Ovary (tissue), 9 donors: ENCODE data around the gene DRC7. TPM values are rescaled to one million over a fixed set of nuclear protein-coding genes. Genes with fewer than 3 reads are reported as not detected.
A peak's percentile ranks its signal among the peaks of the same experiment; 100 is the strongest.

Source experiments
- DNase-seq, 5 donors: peaks; one replicate each; pipeline ENCODE4 v3.0.0-alpha.2; 2019 to 2020
- H3K27ac ChIP-seq, 2 donors: fragments of 200-600 bp; one replicate each; pipeline versions ENCODE4 v1.5.1 to v1.8.0; 2019 to 2022
- H3K27me3 ChIP-seq: fragments of 200-600 bp; one replicate; pipeline ENCODE4 v1.8.0; 2022
- H3K36me3 ChIP-seq: fragments of 200-600 bp; sonication (generic); one replicate; pipeline ENCODE4 v1.5.1; 2019
- H3K4me1 ChIP-seq: one replicate; pipeline ENCODE4 v1.8.1; 2013; ENCODE audit warnings: mild to moderate bottlenecking, moderate library complexity; ENCODE audit not compliant: insufficient read depth
- H3K4me3 ChIP-seq: fragments of 200-600 bp; sonication (generic); one replicate; pipeline ENCODE4 v1.5.1; 2017
- H3K9me3 ChIP-seq, 2 donors: fragments of 200-600 bp in 1 of 2; sonication (generic) in 1 of 2; one replicate each; pipeline versions ENCODE4 v1.5.1 to v1.8.1; 2013 to 2019; ENCODE audit warnings: mild to moderate bottlenecking in 1 of 2, moderate library complexity in 1 of 2
- EP300 ChIP-seq: sonication (generic); formaldehyde crosslinking; IDR thresholded peaks from one replicate; pipeline ENCODE4 v1.6.1; 2017; ENCODE audit warnings: antibody characterized with exemption
- POLR2A ChIP-seq: fragments of 450-650 bp; IDR thresholded peaks from one replicate; pipeline ENCODE4 v1.6.1; 2017; ENCODE audit warnings: antibody characterized with exemption, mild to moderate bottlenecking, moderate library complexity
- WGBS, 3 donors: extraction: QIAGEN DNeasy Blood & Tissue Kit in 1 of 3; methylation state at CpG; one replicate each; pipeline versions ENCODE4 v1.1.5 to v1.1.7; 2013 to 2017; 5-methylcytosine and 5-hydroxymethylcytosine counted together
- intact Hi-C, 4 donors: fragments of 100-400 bp; cut with DNase I; formaldehyde crosslinking; loops; one replicate each; pipeline versions ENCODE4 v1.11.0 to v1.15.1; 2022 to 2023
- polyA plus RNA-seq, 2 donors: library from polyadenylated mRNA; stranded (reverse); fragments of 200-250 nt in 1 of 2; fragments of 350-450 nt in 1 of 2; fragmentation: Illumina TruSeq in 1 of 2; extraction: RNeasy Lipid Tissue Mini Kit (QIAGEN cat#74804) in 1 of 2; gene quantifications; one replicate each; pipeline ENCODE4 v1.2.3, GENCODE V29; 2013 to 2014
- total RNA-seq, 7 donors: library from RNA; depleted of rRNA in 2 of 7; stranded (reverse); fragments of >200 nt in 2 of 7; fragmentation: NEBNext Ultra II Directional in 3 of 7; extraction: Animal tissue kit (Norgen Biotek cat#: 25700) in 3 of 7; gene quantifications; one replicate each; pipeline versions ENCODE4 v1.1.0 to v1.2.4, GENCODE V29; 2016 to 2023
- TF ChIP-seq, protein P1 (sequence below), 3 donors: fragments of 450-650 bp in 2 of 3; fragments of 200-600 bp in 1 of 3; IDR thresholded peaks; one replicate each; pipeline versions ENCODE4 v1.5.1 to v1.8.0; 2016 to 2022; ENCODE audit warnings: antibody characterized with exemption in 3 of 3, mild to moderate bottlenecking in 1 of 3
- donor health status: DM: no; HTN: no; CAD: no; lungs with moderate emphysema.
- donor health status: DM: no; HTN: no; CAD: no.
- donor health status: Bipolar disorder and iron deficiency.
- donor health status: DM: yes; HTN: yes; CAD: no.
- donor health status: DM: no; HTN: no; CAD: no.
- donor health status: DM: yes; HTN: yes; CAD: no.

The DRC7 gene
- total and polyA plus RNA-seq, 9 donors = 0.07 to 12.5 (median 0.67) TPM; not detected in 3

- Histone ChIP-seq H3K4me3 (peak overlapping the region; percentile 89), H3K27me3 (no peaks in the 10 kb centered on the region), H3K27ac (peak overlapping the region in 1 of 2 donors; percentile 74), H3K9me3 (no peaks in the 10 kb centered on the region), H3K4me1 (peaks cover 2% of the 10 kb centered on the region), H3K36me3 (no peaks in the 10 kb centered on the region)
- peak; percentile 36 for TF ChIP-seq POLR2A
- no peak for TF ChIP-seq EP300
- intact Hi-C loops = loop anchor here in 1 of 4 donors (10.0 kb wide), 1 partner anchor 800 kb away; the partner anchor contains the start of gene HERPUD1
- WGBS, 3 donors = 0 to 1% (median 1%) methylated on average over 41 to 45 of the region's 45 CpGs
- DNase-seq = peak; percentile 98 to 99 (median 98)
Observed at GRCh38 chr16:57734925-57735754, 40.5 kb downstream of the DRC7 start.

DNA sequence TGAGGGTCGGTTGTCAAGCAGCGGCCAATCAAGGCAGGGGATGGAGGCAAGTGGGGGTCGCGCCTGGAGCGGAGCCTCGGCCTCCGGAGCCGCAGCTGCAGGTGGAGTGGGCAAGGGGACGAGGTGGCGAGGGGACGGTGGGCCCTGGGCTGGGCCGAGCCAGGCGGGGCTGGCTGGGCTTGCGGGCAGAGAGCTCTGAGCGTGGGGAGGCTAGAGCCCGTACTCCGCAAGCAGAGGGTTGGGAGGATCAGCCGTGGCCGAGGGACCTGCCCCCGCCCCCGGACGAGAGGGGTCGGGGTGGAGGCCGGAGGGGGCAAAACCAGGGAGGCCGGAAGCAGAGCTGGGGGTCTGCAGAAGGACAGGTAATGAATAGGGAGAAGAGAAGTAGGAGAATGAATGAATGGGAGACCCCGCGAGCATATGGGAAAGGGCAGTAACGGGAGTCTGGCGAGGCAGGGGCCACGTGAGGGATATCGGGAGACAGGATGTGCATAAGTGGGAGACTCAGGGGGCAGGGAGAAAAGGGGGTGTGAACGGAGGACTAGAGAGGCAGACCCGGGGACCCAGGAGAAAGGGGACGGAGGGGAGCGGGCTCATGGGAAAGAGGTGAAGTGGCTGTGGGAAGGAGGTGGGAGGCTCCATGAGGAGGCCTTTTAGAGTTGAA lies 41.3 kb downstream of the DRC7 start, which contains the start of gene KATNB1:
KATNB1 (plus strand) TSS at position 16 of the 664 bp plus-strand sequence. CDS start 1,474 bp downstream, outside the sequence.
- peak within 1 kb of the TSS in 1 of 2 donors; percentile 74 for H3K27ac ChIP-seq
- 1% methylated on average over 35 of the region's 35 CpGs for WGBS, 3 donors
- no peaks in the 10 kb centered on the region for H3K9me3 ChIP-seq
- H3K27me3 ChIP-seq = no peaks in the 10 kb centered on the region
- intact Hi-C loops = loop anchor here in 1 of 4 donors (10.0 kb wide), 1 partner anchor 801 kb away; the partner anchor contains the start of gene HERPUD1
- H3K36me3 ChIP-seq = no peaks in the 10 kb centered on the region
- peaks cover 2% of the 10 kb centered on the region for H3K4me1 ChIP-seq
- DNase-seq = no peak
- peak within 1 kb of the TSS; percentile 89 for H3K4me3 ChIP-seq
- TF ChIP-seq EP300 = no peak
- TF ChIP-seq, protein P1, sequence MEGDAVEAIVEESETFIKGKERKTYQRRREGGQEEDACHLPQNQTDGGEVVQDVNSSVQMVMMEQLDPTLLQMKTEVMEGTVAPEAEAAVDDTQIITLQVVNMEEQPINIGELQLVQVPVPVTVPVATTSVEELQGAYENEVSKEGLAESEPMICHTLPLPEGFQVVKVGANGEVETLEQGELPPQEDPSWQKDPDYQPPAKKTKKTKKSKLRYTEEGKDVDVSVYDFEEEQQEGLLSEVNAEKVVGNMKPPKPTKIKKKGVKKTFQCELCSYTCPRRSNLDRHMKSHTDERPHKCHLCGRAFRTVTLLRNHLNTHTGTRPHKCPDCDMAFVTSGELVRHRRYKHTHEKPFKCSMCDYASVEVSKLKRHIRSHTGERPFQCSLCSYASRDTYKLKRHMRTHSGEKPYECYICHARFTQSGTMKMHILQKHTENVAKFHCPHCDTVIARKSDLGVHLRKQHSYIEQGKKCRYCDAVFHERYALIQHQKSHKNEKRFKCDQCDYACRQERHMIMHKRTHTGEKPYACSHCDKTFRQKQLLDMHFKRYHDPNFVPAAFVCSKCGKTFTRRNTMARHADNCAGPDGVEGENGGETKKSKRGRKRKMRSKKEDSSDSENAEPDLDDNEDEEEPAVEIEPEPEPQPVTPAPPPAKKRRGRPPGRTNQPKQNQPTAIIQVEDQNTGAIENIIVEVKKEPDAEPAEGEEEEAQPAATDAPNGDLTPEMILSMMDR (IDR thresholded peaks at IDR 0.05) = no peak
- TF ChIP-seq POLR2A = no peak

GRCh38 chr16:57736419-57737351 lies 42.1 kb downstream of the DRC7 start:
- H3K36me3 ChIP-seq = no peaks in the 10 kb centered on the region
- H3K4me3 ChIP-seq = peak overlapping the region; percentile 89
- no peaks in the 10 kb centered on the region for H3K9me3 ChIP-seq
- peaks cover 2% of the 10 kb centered on the region for H3K4me1 ChIP-seq
- H3K27ac ChIP-seq = no peak overlapping the region
- TF ChIP-seq POLR2A (no peak), EP300 (no peak)
- TF ChIP-seq, protein P1 (IDR thresholded peaks at IDR 0.05) = no peak
- peak in 2 of 5 donors; percentile 23 to 41 for DNase-seq
- no peaks in the 10 kb centered on the region for H3K27me3 ChIP-seq
- intact Hi-C loops = loop anchor here in 1 of 4 donors (10.0 kb wide), 1 partner anchor 802 kb away; the partner anchor contains the start of gene HERPUD1
- 8 to 9% (median 8%) methylated on average over 23 of the region's 23 CpGs for WGBS, 3 donors

GRCh38 chr16:57738844-57739243 lies 44.2 kb downstream of the DRC7 start:
- intact Hi-C loops = loop anchor here in 1 of 4 donors (10.0 kb wide), 1 partner anchor 804 kb away; the partner anchor contains the start of gene HERPUD1
- WGBS, 3 donors = 90 to 93% (median 91%) methylated on average over 7 of the region's 7 CpGs

More at GRCh38 chr16:57738844-57739243, 44.2 kb downstream of the DRC7 start:
- TF ChIP-seq EP300 = no peak
- no peak for TF ChIP-seq POLR2A
- TF ChIP-seq, protein P1 (IDR thresholded peaks at IDR 0.05) = no peak
- Histone ChIP-seq H3K27ac (no peak overlapping the region), H3K4me1 (peaks cover 2% of the 10 kb centered on the region), H3K9me3 (no peaks in the 10 kb centered on the region), H3K4me3 (no peak overlapping the region), H3K27me3 (no peaks in the 10 kb centered on the region), H3K36me3 (no peaks in the 10 kb centered on the region)
- no peak for DNase-seq
